HK-2 (cell line): ENCODE measurements around the gene EML4.

Experiments used
- DNase-seq: peaks from one replicate; pipeline ENCODE4 v3.0.0-alpha.2; 2018; ENCODE audit not compliant: unreplicated experiment

EML4 gene

GRCh38 chr2:42307180-42307579 lies 138.0 kb downstream of the EML4 start:
- no peak for DNase-seq

DNA sequence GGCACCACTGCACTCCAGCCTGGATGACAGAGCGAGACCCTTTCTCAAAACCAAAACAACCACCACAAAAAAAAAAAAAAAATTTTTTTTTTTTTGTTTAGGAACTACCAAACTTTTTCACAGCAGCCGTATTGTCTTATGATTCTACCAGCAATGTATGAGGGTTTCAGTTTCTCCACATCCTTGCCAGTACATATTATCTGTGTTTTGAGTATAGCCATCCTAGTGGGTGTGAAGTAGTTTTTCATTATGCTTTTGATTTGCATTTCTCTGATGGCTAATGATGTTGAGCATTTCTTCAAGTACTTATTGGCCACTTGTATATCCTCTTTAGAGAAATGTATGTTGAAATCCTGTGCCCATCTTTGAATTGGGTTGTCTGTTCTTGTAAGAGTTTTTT lies 140.2 kb downstream of the EML4 start:
- no peak for DNase-seq

GRCh38 chr2:42310007-42310515 lies 140.9 kb downstream of the EML4 start:
- DNase-seq, result no peak

- no peak for DNase-seq
These were observed 143.0 kb downstream of the EML4 start for GRCh38 chr2:42312106-42312505.

DNA sequence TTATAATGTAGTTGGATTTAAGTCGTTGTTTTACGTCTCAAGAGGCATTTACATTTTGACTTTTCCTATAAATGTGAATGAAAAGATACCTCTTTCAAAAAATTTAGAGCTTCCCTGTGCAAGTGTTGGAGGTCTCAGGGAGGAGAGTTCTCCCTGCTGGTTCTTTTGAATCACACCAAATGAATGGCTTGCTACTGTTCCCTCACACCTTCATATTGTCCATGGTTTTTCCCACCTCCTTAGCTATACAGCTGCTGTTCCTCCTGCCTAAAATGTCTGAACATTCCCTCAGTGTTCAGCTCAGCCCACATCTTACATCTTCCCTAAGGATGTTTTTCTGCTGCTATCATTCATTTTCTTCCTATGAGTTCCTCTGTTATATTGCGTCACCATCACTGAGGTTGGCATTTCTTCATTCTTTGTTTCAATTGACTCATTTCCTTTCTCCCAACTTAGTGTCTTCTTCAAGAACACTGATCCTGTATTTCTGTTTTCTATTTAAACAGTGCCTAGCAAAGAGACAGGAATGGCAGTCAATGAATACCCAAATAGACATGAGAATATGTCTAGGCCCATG lies 145.8 kb downstream of the EML4 start:
- no peak for DNase-seq

DNA sequence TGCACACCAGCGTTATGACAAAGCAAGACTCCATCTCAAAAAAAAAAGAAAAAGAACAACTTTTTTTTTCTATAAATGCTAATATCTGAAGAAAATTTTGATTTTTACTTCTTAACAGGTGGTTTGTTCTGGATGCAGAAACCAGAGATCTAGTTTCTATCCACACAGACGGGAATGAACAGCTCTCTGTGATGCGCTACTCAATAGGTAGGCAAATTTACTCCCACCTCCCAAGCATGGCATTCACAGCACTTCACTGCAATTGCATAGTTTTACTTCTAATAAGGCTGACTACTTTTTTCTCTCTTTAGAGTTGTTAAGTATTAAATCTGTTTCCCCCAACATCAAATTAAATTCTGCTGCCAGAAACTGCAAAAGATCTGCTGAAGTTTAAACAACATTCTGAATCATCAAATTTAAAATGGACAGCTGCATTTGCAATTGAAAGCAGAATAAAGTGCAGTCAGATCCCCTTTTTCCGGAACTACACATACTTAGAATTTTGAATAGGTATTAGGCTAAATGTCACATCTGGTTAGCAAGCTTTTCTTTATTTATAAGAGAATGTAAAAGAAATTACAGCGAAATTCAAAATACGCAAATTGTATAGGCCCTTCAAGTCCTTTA lies 146.8 kb downstream of the EML4 start:
- no peak for DNase-seq

- no peak for DNase-seq
These were observed 147.8 kb downstream of the EML4 start for GRCh38 chr2:42316910-42317309.

- DNase-seq, result no peak
These were observed 148.3 kb downstream of the EML4 start for GRCh38 chr2:42317486-42317885.

- no peak for DNase-seq
These were observed 148.8 kb downstream of the EML4 start for GRCh38 chr2:42317945-42318344.

DNA sequence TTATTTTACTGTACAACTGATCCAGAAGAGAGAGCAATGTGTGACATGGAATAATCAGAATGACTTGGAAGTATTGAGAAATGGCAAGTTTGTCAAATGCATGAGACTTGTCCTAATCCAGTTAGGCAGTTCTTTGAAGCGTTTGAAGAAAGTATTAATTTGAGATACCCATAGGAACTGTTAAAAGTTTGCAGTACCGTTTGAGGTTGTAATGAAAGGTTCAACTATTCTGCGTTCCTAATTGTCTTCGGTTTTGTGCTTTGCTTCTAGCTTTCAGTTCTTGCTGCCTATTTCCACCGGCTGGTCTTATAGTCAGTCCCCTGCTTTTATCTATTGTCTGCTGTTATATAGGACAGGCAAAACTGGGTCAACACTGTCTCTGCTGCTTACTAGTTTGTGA lies 150.1 kb downstream of the EML4 start:
- DNase-seq, result no peak

DNA sequence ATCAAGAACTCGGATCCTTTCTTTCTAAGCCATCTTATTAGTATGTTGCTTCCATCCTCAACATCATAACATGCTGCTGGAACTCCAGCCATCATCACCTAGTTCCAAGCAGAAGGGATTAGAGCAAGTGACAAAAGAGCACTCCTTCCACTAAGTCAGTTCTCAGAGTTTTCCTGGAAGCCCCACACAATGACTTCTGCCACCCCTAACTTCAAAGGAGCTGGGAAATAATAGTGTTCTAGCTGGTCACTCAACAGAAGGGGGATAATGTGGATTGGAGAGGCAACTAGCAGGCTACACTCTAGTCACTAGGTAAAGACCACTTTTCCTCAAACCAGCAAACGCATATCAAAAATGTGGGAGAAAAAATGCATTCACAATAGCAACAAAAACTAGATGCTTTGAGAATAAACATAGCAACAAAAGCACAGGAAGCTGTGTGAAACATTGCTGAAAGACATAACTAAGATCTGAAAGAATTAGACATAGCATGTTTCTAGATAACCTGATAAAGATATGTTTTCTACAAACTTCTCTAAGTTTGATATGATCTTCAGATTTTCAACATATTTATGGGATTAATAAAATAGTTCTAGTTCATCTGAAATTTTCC lies 152.4 kb downstream of the EML4 start:
- no peak for DNase-seq

- DNase-seq, result no peak
These were observed 155.1 kb downstream of the EML4 start for GRCh38 chr2:42324244-42324643.

DNA sequence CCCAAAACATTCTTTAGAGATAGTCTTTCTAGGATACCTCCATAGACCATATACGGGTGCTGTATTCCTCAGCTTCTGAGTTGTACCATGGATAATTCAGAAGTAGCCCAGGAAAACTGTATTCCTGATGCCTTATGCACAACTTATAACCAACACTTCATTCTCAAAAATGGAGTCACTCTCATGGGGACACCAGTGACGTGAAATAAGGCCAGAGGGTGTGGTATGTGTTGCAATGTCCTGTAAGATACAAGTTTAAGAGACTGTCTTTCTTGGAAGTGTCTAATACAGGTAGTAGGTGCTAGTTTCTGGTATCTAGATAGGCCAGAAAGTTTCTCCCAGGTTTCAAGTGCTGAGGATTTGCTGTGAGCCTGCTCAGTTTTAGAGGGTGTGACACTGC lies 155.8 kb downstream of the EML4 start:
- DNase-seq, result no peak

GRCh38 chr2:42325609-42326008 lies 156.5 kb downstream of the EML4 start:
- no peak for DNase-seq

GRCh38 chr2:42327125-42327524 lies 158.0 kb downstream of the EML4 start:
- DNase-seq, result no peak

GRCh38 chr2:42328148-42328833 lies 159.1 kb downstream of the EML4 start:
- no peak for DNase-seq

- no peak for DNase-seq
These were observed 159.8 kb downstream of the EML4 start for GRCh38 chr2:42328923-42329322.

- no peak for DNase-seq
These were observed 160.6 kb downstream of the EML4 start for GRCh38 chr2:42329736-42330135.

DNA sequence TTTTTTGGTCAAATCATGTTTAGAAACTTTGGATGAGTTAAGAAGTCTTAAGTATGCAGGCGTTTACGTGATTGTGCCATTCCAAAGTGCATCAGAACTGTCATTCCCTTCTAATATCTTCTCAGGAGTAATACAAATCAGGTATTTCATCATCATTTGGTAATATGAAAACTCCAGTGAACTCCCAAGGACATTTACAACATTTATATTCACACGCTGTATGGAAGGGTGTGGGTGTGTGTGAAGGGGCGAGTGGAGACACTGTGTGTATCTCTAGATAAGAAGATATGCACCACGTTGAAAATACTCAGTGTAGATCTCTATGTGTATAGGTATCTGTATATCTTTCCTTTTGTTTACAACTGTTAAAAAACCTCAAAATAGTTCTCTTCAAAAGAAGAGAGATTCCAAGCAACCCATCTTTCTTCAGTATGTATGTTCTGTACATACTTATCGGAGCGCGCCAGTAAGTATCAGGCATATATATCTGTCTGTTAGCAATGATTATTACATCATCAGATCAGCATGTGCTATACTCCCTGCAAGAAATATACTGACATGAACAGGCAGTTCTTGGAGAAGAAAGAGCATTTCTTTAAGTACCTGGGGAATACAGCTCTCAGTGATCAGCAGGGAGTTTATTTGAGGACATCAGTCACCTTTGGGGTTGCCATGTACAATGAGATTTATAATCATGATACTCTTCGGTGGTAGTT lies 162.6 kb downstream of the EML4 start:
- DNase-seq, result no peak

GRCh38 chr2:42332575-42332974 lies 163.4 kb downstream of the EML4 start:
- DNase-seq, result no peak

DNA sequence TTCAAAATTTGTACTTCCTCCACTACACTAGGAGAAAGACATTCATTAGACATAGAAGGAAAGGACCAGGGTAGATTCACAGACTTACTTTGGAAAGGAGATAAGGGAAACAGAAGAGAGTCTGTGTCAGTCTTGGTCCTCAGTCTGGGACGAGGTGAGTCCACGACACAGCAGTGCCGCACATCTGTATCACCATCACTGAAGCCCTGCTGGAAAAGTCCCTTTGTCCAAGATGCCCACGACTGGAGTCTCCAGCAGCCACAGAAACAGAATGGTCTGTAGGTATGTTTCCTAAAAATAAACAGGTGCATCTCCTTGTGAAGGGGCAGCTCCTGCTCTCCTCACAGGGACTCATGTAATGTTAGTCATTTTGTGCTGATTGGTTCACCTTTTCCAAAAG lies 164.4 kb downstream of the EML4 start:
- DNase-seq, result no peak

DNA sequence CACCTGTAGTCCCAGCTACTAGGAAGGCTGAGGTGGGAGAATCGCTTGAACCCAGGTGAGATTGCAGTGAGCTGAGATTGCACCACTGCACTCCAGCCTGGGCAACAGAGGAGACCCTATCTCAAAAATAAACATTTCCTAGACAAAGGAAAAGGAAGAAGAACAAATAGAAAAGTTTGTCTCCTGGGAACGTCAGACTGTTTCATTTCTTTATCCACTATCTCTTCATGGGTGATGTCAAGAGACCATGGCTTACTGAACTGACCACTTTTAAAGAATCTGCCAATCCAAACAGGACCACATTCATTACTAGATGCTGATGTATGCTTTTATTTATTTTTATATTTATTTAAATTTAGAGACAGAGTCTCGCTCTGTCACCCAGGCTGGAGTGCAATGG lies 165.1 kb downstream of the EML4 start:
- DNase-seq, result no peak
